VCaP (cell line): ENCODE data around the gene CCDC146.
"Not testable (repeated sequence)": the region's sequence is repeated elsewhere in the genome, so short reads cannot be mapped to it uniquely, and the experiment has no call there.

Experiments used
- H3K27ac ChIP-seq: fragments of 450-650 bp; 2 replicates; pipeline ENCODE4 v1.5.1; 2017
- TF ChIP-seq, protein P1 (sequence below): fragments of 450-650 bp; conservative IDR thresholded peaks from 2 replicates; pipeline ENCODE4 v1.5.1; 2017; ENCODE audit warnings: mild to moderate bottlenecking, moderate library complexity

Gene CCDC146

DNA sequence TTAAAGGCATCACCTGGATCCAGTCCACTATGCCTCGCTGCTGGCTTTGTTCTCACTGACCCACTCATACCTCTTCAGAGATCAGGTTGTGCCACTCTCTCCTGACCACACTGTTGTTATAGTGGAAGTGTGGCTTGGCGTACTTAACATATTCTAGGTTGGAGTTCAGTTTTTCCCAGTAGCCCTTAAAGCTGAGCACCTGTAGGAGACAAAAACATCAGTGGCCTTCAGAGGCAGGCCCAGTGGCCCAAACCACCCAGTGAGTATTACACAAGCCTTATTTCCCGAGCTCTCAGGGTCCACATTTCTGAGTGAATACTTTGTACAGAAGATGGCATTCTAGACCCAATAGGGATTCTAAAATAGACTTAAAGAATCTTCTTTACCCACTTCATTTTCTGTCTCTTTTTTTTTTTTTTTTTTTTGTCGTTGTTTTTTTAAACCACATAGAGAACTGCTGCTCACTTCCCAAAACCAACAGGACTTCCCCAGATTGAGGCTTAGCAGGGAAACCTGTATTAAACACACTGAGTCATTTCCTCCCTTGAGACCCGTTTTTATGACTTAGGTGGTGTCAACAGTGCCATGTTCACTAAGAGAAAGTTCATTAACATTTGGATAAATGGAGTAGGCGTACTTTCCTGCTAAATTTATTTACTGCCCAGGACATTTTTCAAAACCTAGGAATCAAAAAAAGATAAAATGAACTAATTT is 207.9 kb downstream of the CCDC146 start:
- H3K27ac ChIP-seq, result no peak overlapping the region
- TF ChIP-seq, protein P1, sequence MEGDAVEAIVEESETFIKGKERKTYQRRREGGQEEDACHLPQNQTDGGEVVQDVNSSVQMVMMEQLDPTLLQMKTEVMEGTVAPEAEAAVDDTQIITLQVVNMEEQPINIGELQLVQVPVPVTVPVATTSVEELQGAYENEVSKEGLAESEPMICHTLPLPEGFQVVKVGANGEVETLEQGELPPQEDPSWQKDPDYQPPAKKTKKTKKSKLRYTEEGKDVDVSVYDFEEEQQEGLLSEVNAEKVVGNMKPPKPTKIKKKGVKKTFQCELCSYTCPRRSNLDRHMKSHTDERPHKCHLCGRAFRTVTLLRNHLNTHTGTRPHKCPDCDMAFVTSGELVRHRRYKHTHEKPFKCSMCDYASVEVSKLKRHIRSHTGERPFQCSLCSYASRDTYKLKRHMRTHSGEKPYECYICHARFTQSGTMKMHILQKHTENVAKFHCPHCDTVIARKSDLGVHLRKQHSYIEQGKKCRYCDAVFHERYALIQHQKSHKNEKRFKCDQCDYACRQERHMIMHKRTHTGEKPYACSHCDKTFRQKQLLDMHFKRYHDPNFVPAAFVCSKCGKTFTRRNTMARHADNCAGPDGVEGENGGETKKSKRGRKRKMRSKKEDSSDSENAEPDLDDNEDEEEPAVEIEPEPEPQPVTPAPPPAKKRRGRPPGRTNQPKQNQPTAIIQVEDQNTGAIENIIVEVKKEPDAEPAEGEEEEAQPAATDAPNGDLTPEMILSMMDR, result no peak

DNA sequence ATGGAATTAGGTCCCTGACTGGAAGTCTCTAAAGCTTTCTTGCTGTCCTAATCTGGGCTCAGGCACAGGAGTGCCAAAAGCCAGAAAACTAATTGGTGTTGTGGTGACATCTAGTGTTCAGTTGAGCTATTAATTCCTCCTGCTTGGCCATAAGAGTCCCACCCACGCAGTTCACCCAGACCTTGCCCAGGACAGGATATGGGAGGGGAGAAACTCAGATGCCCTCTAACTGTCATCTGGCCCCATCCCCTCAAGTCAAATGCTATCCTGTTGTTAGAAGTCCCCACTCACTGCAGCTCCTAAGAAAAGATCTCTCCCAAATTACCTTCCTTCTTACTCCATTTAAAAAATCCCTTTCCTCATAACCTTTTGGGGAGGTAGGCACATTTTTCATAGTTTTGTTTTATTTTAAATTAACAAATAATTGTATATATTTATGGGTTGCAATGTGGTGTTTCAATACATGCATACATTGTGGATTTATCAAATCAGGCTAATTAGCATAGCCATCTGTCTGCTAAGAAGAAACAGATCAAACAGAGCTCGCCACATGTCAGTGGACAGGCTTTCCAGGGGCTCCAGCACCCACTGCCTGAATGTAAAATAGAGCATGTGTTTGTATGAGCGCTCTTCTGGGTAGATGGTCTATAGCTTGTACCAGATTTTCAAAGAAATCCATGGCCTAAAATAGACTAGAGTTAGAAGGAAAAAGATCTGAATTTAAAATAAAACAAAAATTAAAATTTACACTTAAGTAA is 209.7 kb downstream of the CCDC146 start:
- TF ChIP-seq, protein P1, result peak; percentile 90

DNA sequence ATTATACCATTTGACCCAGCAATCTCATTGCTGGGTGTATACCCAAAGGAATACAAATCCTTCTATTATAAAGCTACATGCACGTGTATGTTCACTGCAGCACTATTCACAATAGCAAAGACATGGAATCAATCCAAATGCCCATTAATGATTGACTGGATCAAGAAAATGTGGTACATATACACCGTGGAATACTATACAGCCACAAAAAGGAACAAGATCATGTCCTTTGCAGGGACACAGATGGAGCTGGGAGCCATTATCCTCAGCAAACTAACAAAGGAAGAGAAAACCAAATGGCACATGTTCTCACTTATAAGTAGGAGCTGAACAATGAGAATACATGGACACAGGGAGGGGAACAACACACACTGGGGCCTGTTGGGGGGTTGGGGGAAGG is 211.6 kb downstream of the CCDC146 start:
- not testable (repeated sequence) for H3K27ac ChIP-seq

More for the DNA sequence above, 209.7 kb downstream of the CCDC146 start:
- no peak overlapping the region for H3K27ac ChIP-seq

DNA sequence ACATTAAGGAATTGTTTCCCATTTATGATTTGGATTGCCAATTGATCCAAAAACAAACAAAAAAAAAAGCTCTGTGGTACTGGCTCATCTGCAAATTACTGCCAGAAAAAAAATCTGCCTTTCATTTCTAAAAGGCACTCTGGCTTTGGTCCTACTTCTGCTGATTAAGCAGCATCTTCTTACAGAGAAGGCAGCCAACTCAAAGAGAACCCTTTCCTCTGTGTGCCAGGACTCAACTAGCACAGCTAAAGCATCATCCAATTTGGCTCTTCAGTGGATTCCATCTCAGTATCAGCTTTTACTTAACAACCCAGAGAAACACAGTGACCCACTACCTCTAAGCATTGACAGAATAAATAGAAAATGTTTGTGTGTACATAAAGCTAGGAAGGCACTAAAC is 213.2 kb downstream of the CCDC146 start:
- TF ChIP-seq, protein P1, result no peak
- H3K27ac ChIP-seq, result no peak overlapping the region

DNA sequence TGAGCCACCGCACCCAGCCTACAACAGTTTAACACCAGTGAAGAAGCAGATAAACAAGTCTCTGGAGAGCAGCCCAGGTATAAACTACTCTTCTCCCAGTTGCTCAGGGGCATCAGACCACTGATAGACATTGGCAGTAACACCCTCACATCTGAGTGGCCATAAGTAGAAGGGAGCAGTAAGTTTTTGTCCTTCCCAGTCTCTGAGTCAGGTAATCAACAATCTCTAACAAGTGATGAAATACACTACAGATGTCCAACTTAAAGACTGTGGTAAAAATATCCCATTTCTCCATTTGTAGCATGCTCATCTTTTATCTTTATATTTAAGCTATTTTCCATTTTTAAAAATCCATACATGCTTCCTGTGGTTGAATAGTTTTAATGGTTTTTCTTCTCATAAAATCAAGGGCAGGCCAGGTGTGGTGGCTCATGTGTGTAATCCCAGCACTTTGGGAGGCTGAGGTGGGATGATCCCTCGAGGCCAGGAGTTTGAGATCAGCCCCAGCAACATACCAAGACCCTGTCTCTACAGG is 215.1 kb downstream of the CCDC146 start:
- TF ChIP-seq, protein P1, result no peak
- H3K27ac ChIP-seq, result no peak overlapping the region

DNA sequence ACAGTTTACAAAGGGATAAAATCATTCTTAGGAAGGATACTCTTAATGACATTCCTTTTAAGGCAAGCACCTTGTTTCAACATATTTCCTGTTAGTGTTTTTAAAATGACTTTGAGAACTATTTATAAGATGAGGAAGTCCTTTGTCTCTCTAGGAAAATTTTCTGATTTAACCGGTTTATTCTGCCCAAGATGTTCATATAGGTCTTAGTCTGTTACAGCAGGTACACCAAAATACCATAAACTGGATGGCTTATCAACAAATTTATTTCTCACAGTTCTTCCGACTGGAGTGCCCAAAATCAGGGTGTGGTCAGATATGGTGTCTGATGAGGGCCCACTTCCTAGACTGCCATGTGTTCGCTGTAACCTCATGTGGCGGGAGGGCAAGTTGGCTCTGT is 215.8 kb downstream of the CCDC146 start:
- TF ChIP-seq, protein P1, result no peak
- no peak overlapping the region for H3K27ac ChIP-seq

DNA sequence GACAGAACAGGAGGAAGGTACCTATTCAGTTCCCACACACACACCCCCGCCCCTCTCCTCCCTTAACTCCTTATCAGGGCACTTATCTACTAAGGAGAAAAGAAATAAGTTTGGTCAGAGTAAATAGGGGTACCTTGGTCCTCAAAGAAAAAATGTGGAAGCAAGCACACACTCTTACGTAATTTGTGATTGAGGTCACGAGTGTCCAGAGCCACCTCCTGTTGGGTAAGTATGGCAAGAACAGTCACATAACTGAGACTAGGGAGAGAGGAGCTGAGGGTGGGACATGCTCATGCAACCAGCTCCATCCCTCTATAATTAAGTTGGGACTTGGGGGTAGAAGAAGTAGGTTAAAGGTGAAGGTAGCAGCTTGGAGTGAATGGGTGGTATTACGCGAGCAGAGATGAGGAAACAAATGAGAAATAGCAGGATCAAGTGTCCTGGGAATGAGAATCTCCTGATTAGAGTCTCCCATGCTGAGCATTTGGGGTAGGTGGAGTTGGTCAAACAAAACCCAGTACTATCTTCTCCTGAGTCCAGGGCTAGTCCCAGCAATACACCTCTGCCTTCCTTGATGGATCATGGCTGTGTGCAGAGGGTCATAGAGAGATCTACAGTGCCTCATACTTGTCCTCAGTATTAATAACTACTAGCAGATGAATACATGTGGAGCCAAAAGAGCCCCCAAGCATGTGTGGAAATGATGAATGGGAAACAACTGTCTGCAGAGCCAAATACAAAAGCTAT is 216.6 kb downstream of the CCDC146 start:
- TF ChIP-seq, protein P1, result no peak

More for the DNA sequence above, 216.6 kb downstream of the CCDC146 start:
- no peak overlapping the region for H3K27ac ChIP-seq
